T-helper 2 cell treated with Interferon-gamma antibody and Interleukin-4, amounts not matched to agents 5 μg/mL and 100 μg/mL, for 36 hours (primary cell): ENCODE measurements around the gene STBD1.
"Not testable (repeated sequence)": the region's sequence is repeated elsewhere in the genome, so short reads cannot be mapped to it uniquely, and the experiment has no call there.

Source experiments
- DNase-seq: peaks from one replicate; pipeline ENCODE4 v3.0.0; 2021; ENCODE audit warnings: low spot score
- H3K27ac Mint-ChIP-seq: one replicate; pipeline ENCODE4 v1.8.0; 2021; ENCODE audit warnings: mild to moderate bottlenecking, mixed read lengths
- H3K27me3 Mint-ChIP-seq: one replicate; pipeline ENCODE4 v1.8.0; 2021; ENCODE audit warnings: low read depth, mixed read lengths
- H3K36me3 Mint-ChIP-seq: one replicate; pipeline ENCODE4 v1.8.0; 2021; ENCODE audit warnings: low read depth, mixed read lengths
- H3K4me1 Mint-ChIP-seq: one replicate; pipeline ENCODE4 v1.8.0; 2021; ENCODE audit warnings: low read depth, mixed read lengths
- H3K4me3 Mint-ChIP-seq: one replicate; pipeline ENCODE4 v1.8.0; 2022; ENCODE audit warnings: mild to moderate bottlenecking, moderate library complexity, mixed read lengths
- H3K9me3 Mint-ChIP-seq: one replicate; pipeline ENCODE4 v1.8.0; 2021; ENCODE audit warnings: mixed read lengths

The STBD1 gene

GRCh38 chr4:76276813-76277212, 29.7 kb upstream of the STBD1 start:
- Mint-ChIP-seq H3K27ac (no peak overlapping the region), H3K4me3 (no peak overlapping the region), H3K36me3 (no peaks in the 10 kb centered on the region), H3K9me3 (no peaks in the 10 kb centered on the region), H3K27me3 (peaks cover 35% of the 10 kb centered on the region), H3K4me1 (no peaks in the 10 kb centered on the region)
- DNase-seq = no peak

- no peak overlapping the region for H3K4me3 Mint-ChIP-seq
- H3K9me3 Mint-ChIP-seq = no peaks in the 10 kb centered on the region
- no peaks in the 10 kb centered on the region for H3K4me1 Mint-ChIP-seq
- no peaks in the 10 kb centered on the region for H3K36me3 Mint-ChIP-seq
- no peak overlapping the region for H3K27ac Mint-ChIP-seq
- no peak for DNase-seq
- H3K27me3 Mint-ChIP-seq = peaks cover 35% of the 10 kb centered on the region
Observed at GRCh38 chr4:76277667-76278066, 28.9 kb upstream of the STBD1 start.

GRCh38 chr4:76278583-76278982, 27.9 kb upstream of the STBD1 start:
- H3K4me1 Mint-ChIP-seq = no peaks in the 10 kb centered on the region
- DNase-seq = no peak
- H3K36me3 Mint-ChIP-seq = no peaks in the 10 kb centered on the region
- no peak overlapping the region for H3K27ac Mint-ChIP-seq
- H3K9me3 Mint-ChIP-seq = no peaks in the 10 kb centered on the region
- no peak overlapping the region for H3K4me3 Mint-ChIP-seq
- peaks cover 30% of the 10 kb centered on the region for H3K27me3 Mint-ChIP-seq

GRCh38 chr4:76279462-76279861, 27.1 kb upstream of the STBD1 start:
- Mint-ChIP-seq H3K36me3 (no peaks in the 10 kb centered on the region), H3K9me3 (no peaks in the 10 kb centered on the region), H3K4me3 (no peak overlapping the region), H3K27me3 (peaks cover 29% of the 10 kb centered on the region), H3K4me1 (no peaks in the 10 kb centered on the region), H3K27ac (no peak overlapping the region)
- DNase-seq = no peak

- peaks cover 26% of the 10 kb centered on the region for H3K27me3 Mint-ChIP-seq
- no peak for DNase-seq
- no peak overlapping the region for H3K27ac Mint-ChIP-seq
- no peaks in the 10 kb centered on the region for H3K36me3 Mint-ChIP-seq
- no peaks in the 10 kb centered on the region for H3K9me3 Mint-ChIP-seq
- no peak overlapping the region for H3K4me3 Mint-ChIP-seq
- H3K4me1 Mint-ChIP-seq = no peaks in the 10 kb centered on the region
Observed at GRCh38 chr4:76280488-76281441, 25.8 kb upstream of the STBD1 start.

GRCh38 chr4:76281594-76281993, 24.9 kb upstream of the STBD1 start:
- not testable (repeated sequence) for H3K4me3 Mint-ChIP-seq, DNase-seq, H3K9me3 Mint-ChIP-seq, H3K27ac Mint-ChIP-seq, H3K36me3 Mint-ChIP-seq, H3K4me1 Mint-ChIP-seq
- peaks cover 28% of the 10 kb centered on the region for H3K27me3 Mint-ChIP-seq

GRCh38 chr4:76282941-76283689, 23.4 kb upstream of the STBD1 start:
- H3K4me1 Mint-ChIP-seq = no peaks in the 10 kb centered on the region
- peaks cover 40% of the 10 kb centered on the region for H3K27me3 Mint-ChIP-seq
- H3K9me3 Mint-ChIP-seq = no peaks in the 10 kb centered on the region
- no peak overlapping the region for H3K4me3 Mint-ChIP-seq
- no peak for DNase-seq
- H3K27ac Mint-ChIP-seq = no peak overlapping the region
- no peaks in the 10 kb centered on the region for H3K36me3 Mint-ChIP-seq

GRCh38 chr4:76283900-76284299, 22.6 kb upstream of the STBD1 start:
- H3K9me3 Mint-ChIP-seq = no peaks in the 10 kb centered on the region

GRCh38 chr4:76287811-76288210, 18.7 kb upstream of the STBD1 start:
- H3K4me3 Mint-ChIP-seq, H3K9me3 Mint-ChIP-seq: not testable (repeated sequence)
- peaks cover 47% of the 10 kb centered on the region for H3K27me3 Mint-ChIP-seq

More at GRCh38 chr4:76283900-76284299, 22.6 kb upstream of the STBD1 start:
- H3K36me3 Mint-ChIP-seq = no peaks in the 10 kb centered on the region
- no peak for DNase-seq
- no peaks in the 10 kb centered on the region for H3K4me1 Mint-ChIP-seq
- no peak overlapping the region for H3K4me3 Mint-ChIP-seq
- H3K27ac Mint-ChIP-seq = no peak overlapping the region
- peaks cover 42% of the 10 kb centered on the region for H3K27me3 Mint-ChIP-seq

GRCh38 chr4:76292730-76293129, 13.8 kb upstream of the STBD1 start:
- Mint-ChIP-seq H3K27ac (no peak overlapping the region), H3K9me3 (peaks cover 20% of the 10 kb centered on the region), H3K4me1 (no peaks in the 10 kb centered on the region), H3K27me3 (peaks cover 43% of the 10 kb centered on the region), H3K4me3 (no peak overlapping the region), H3K36me3 (no peaks in the 10 kb centered on the region)
- DNase-seq = no peak

More at GRCh38 chr4:76287811-76288210, 18.7 kb upstream of the STBD1 start:
- H3K27ac Mint-ChIP-seq, DNase-seq, H3K4me1 Mint-ChIP-seq, H3K36me3 Mint-ChIP-seq: not testable (repeated sequence)

GRCh38 chr4:76293772-76294171, 12.8 kb upstream of the STBD1 start:
- H3K27ac Mint-ChIP-seq = no peak overlapping the region
- peaks cover 27% of the 10 kb centered on the region for H3K9me3 Mint-ChIP-seq
- H3K4me1 Mint-ChIP-seq = no peaks in the 10 kb centered on the region
- no peak for DNase-seq
- peaks cover 40% of the 10 kb centered on the region for H3K27me3 Mint-ChIP-seq
- H3K36me3 Mint-ChIP-seq = peaks cover 6% of the 10 kb centered on the region
- no peak overlapping the region for H3K4me3 Mint-ChIP-seq

GRCh38 chr4:76296286-76296820, 10.2 kb upstream of the STBD1 start:
- Mint-ChIP-seq H3K36me3 (peaks cover 12% of the 10 kb centered on the region), H3K9me3 (peaks cover 31% of the 10 kb centered on the region), H3K4me1 (peaks cover 16% of the 10 kb centered on the region), H3K27ac (no peak overlapping the region), H3K4me3 (no peak overlapping the region), H3K27me3 (peaks cover 35% of the 10 kb centered on the region)
- DNase-seq = no peak

GRCh38 chr4:76298227-76298626, 8.3 kb upstream of the STBD1 start:
- H3K4me1 Mint-ChIP-seq = peaks cover 32% of the 10 kb centered on the region
- no peak for DNase-seq
- peaks cover 31% of the 10 kb centered on the region for H3K9me3 Mint-ChIP-seq
- H3K36me3 Mint-ChIP-seq = peaks cover 12% of the 10 kb centered on the region
- H3K27ac Mint-ChIP-seq = no peak overlapping the region
- peaks cover 23% of the 10 kb centered on the region for H3K27me3 Mint-ChIP-seq
- H3K4me3 Mint-ChIP-seq = no peak overlapping the region

GRCh38 chr4:76300012-76300411, 6.5 kb upstream of the STBD1 start:
- peaks cover 31% of the 10 kb centered on the region for H3K9me3 Mint-ChIP-seq
- H3K27me3 Mint-ChIP-seq = peaks cover 20% of the 10 kb centered on the region
- no peak for DNase-seq
- H3K27ac Mint-ChIP-seq = no peak overlapping the region
- peaks cover 12% of the 10 kb centered on the region for H3K36me3 Mint-ChIP-seq
- H3K4me3 Mint-ChIP-seq = no peak overlapping the region
- H3K4me1 Mint-ChIP-seq = peaks cover 40% of the 10 kb centered on the region
